ENCODE results near the gene NOL8. TPM values are rescaled to one million over a fixed set of nuclear protein-coding genes. Genes with fewer than 3 reads are reported as not detected.

The NOL8 gene
- total RNA-seq, 1 experiment from 2014 or later = 48.2 TPM

DNA sequence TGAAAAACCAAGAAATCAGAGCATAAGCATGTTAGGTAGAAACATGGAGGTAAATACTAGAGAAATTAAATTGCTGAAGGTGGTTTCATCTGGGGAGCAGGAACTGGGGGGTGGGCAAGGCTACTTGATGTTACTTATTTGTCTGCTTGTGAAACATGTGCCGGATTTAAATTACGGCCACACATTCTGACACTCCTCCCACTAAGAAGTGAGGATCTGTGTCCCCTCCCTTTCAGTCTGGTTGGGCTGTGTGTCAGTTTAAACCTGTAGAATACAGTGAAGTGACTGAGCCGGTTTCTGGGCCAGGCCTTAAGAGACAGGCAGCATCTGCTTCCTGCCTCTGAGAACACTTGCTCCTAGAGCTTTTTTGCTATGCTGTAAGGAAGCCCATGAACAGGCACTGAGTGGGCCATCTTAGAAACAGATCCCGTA is 29.3 kb downstream of the NOL8 start:
- Histone ChIP-seq H3K4me2 (ENCODE audit: low read length) (no peak overlapping the region), H3K27ac (ENCODE audit: low read depth, low read length) (no peak overlapping the region), H3K79me2 (ENCODE audit: insufficient read depth, low read length) (peaks cover 37% of the 10 kb centered on the region), H4K20me1 (ENCODE audit: insufficient read depth) (peaks cover 4% of the 10 kb centered on the region; the same call in 1 of the 2 replicates), H3K9me2 (ENCODE audit: insufficient read depth) (no peaks in the 10 kb centered on the region), H3K4me1 (ENCODE audit: control insufficient read depth in 1 of 2, insufficient read depth in 2 of 2, low read length in 2 of 2) (peaks cover 6 to 22% of the 10 kb centered on the region in 2 experiments; a peak in 3 of 4 replicates), H3K9ac (ENCODE audit: low read length) (no peak overlapping the region), H3K9me3 (ENCODE audit: control insufficient read depth in 1 of 2, insufficient read depth in 1 of 2, low read depth in 1 of 2, low read length in 2 of 2) (no peaks in the 10 kb centered on the region), H3K4me3 (replicated peaks in 1 of 2; ENCODE audit: low read depth in 1 of 2, low read length in 2 of 2) (no peak overlapping the region), H3K27me3 (ENCODE audit: insufficient read depth, low read length) (no peaks in the 10 kb centered on the region), H3K36me3 (ENCODE audit: control insufficient read depth in 1 of 2, insufficient read depth in 2 of 2, low read length in 2 of 2) (peaks cover 31% of the 10 kb centered on the region in 2 experiments), H2AFZ (ENCODE audit: low read depth, low read length, poor library complexity, severe bottlenecking) (no peak overlapping the region)
- RAD21 ChIA-PET (ENCODE audit: low non-redundant PET in 1 of 2, low total read pairs in 2 of 2, uncharacterized antibody in 2 of 2, unreplicated experiment in 2 of 2) = no interaction called here
- TF ChIP-seq POLR2AphosphoS5 (IDR thresholded peaks at IDR 0.05; ENCODE audit: low read depth, low read length) = peak; percentile 22; the same call in 1 of the 2 replicates
- TF ChIP-seq, protein P1, sequence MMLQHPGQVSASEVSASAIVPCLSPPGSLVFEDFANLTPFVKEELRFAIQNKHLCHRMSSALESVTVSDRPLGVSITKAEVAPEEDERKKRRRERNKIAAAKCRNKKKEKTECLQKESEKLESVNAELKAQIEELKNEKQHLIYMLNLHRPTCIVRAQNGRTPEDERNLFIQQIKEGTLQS (IDR thresholded peaks at IDR 0.05) = no peak
- no TSS peak for BruUV-seq (replicated peaks)
- ATAC-seq = no peak
- CTCF ChIA-PET = interaction anchor here (0.7 kb wide), 1 partner anchor 156 kb away, joined by 4 read pairs; no protein-coding TSS in a partner anchor
- intact Hi-C loops (cut with micrococcal nuclease) = no loop called here
- POLR2A ChIA-PET = interaction anchor here (1.2 kb wide), 1 partner anchor 10 kb away, joined by 4 read pairs; no protein-coding TSS in a partner anchor
- no peak for DNase-seq (ENCODE audit: low read depth, low spot score)

DNA sequence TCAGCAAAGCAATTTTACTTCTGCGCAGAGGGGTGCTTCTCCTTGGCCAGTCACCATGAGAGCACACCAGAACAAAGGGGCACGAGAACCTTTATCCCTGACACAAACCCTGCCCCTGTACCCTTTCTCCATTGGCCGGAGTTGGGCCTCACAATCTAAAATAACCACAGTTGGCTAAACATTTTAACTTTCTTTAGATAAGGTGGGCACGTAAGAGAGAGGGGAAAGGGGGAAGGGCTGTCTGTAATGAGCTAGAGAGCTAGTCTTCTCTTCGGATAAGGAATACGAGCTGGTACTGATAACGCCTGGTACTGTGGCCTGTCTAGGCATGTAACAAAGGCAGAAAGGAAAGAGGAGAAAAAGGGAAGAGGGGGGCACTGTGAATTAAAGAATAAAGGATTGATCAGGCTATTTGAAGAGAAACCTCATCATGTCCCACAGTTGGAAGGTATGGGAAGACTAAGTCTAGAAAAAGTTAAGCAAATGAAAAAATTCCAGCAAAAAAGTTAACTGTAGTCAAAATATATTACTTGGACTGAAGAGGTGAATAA is 29.8 kb downstream of the NOL8 start:
- ChIA-PET RAD21 (ENCODE audit: low non-redundant PET in 1 of 2, low total read pairs in 2 of 2, uncharacterized antibody in 2 of 2, unreplicated experiment in 2 of 2) (no interaction called here), POLR2A (interaction anchor here (1.2 kb wide), 1 partner anchor 11 kb away, joined by 4 read pairs; no protein-coding TSS in a partner anchor), CTCF (interaction anchor here (0.7 kb wide), 1 partner anchor 156 kb away, joined by 4 read pairs; no protein-coding TSS in a partner anchor)
- ATAC-seq (no peak), DNase-seq (ENCODE audit: low read depth, low spot score) (no peak)
- H3K4me2 ChIP-seq (ENCODE audit: low read length) = peak overlapping the region; percentile 86; the same call in 1 of the 2 replicates
- peaks cover 6 to 22% of the 10 kb centered on the region in 2 experiments; a peak in 3 of 4 replicates for H3K4me1 ChIP-seq (ENCODE audit: control insufficient read depth in 1 of 2, insufficient read depth in 2 of 2, low read length in 2 of 2)
- peaks cover 42% of the 10 kb centered on the region for H3K79me2 ChIP-seq (ENCODE audit: insufficient read depth, low read length)
- TF ChIP-seq, protein P2, sequence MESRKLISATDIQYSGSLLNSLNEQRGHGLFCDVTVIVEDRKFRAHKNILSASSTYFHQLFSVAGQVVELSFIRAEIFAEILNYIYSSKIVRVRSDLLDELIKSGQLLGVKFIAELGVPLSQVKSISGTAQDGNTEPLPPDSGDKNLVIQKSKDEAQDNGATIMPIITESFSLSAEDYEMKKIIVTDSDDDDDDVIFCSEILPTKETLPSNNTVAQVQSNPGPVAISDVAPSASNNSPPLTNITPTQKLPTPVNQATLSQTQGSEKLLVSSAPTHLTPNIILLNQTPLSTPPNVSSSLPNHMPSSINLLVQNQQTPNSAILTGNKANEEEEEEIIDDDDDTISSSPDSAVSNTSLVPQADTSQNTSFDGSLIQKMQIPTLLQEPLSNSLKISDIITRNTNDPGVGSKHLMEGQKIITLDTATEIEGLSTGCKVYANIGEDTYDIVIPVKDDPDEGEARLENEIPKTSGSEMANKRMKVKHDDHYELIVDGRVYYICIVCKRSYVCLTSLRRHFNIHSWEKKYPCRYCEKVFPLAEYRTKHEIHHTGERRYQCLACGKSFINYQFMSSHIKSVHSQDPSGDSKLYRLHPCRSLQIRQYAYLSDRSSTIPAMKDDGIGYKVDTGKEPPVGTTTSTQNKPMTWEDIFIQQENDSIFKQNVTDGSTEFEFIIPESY (IDR thresholded peaks at IDR 0.05; ENCODE audit: extremely low read depth, insufficient replicate concordance, low read length) = no peak
- TF ChIP-seq EGR1 (IDR thresholded peaks at IDR 0.05; ENCODE audit: low read depth) = no peak
- no peak for TF ChIP-seq SIN3A (IDR thresholded peaks at IDR 0.05; ENCODE audit: low read depth)
- no peak for TF ChIP-seq SP1 (IDR thresholded peaks at IDR 0.05; ENCODE audit: low read depth)
- no peak for TF ChIP-seq YY1 (IDR thresholded peaks at IDR 0.05; ENCODE audit: extremely low read depth, insufficient replicate concordance, low read depth, low read length)
- TF ChIP-seq ZFX (IDR thresholded peaks at IDR 0.05) = no peak
- no peak for TF ChIP-seq POLR2AphosphoS5 (IDR thresholded peaks at IDR 0.05; ENCODE audit: low read depth, low read length)
- TF ChIP-seq JUND (IDR thresholded peaks at IDR 0.05) = no peak
- no peak for TF ChIP-seq RAD21 (IDR thresholded peaks at IDR 0.05; ENCODE audit: low read depth)
- TF ChIP-seq POLR2A (IDR thresholded peaks at IDR 0.05; ENCODE audit: borderline replicate concordance, extremely low read depth, insufficient read depth, insufficient read length) = no peak
- TF ChIP-seq CEBPB (IDR thresholded peaks at IDR 0.05; ENCODE audit: low read depth) = no peak
- TF ChIP-seq, protein P1 (IDR thresholded peaks at IDR 0.05) = no peak
- no peak for TF ChIP-seq ELF1 (IDR thresholded peaks at IDR 0.05; ENCODE audit: borderline replicate concordance, low read depth)
- TF ChIP-seq ZNF274 (IDR thresholded peaks at IDR 0.05; ENCODE audit: low read depth, low read length) = no peak
- TF ChIP-seq TCF7L2 (IDR thresholded peaks at IDR 0.05; ENCODE audit: borderline replicate concordance, extremely low read depth, insufficient read depth, insufficient read length) = no peak
- H3K9ac ChIP-seq (ENCODE audit: low read length) = no peak overlapping the region
- H3K36me3 ChIP-seq (ENCODE audit: control insufficient read depth in 1 of 2, insufficient read depth in 2 of 2, low read length in 2 of 2) = peaks cover 27 to 34% of the 10 kb centered on the region in 2 experiments
- H3K9me2 ChIP-seq (ENCODE audit: insufficient read depth) = no peaks in the 10 kb centered on the region
- H3K9me3 ChIP-seq (ENCODE audit: control insufficient read depth in 1 of 2, insufficient read depth in 1 of 2, low read depth in 1 of 2, low read length in 2 of 2) = no peaks in the 10 kb centered on the region
- no peak overlapping the region for H2AFZ ChIP-seq (ENCODE audit: low read depth, low read length, poor library complexity, severe bottlenecking)
- BruUV-seq (replicated peaks) = no TSS peak
- H3K27ac ChIP-seq (ENCODE audit: low read depth, low read length) = no peak overlapping the region; the same call in 1 of the 2 replicates
- H3K4me3 ChIP-seq (replicated peaks in 1 of 2; ENCODE audit: low read depth in 1 of 2, low read length in 2 of 2) = no peak overlapping the region; a peak in 1 of 4 replicates
- H3K27me3 ChIP-seq (ENCODE audit: insufficient read depth, low read length) = no peaks in the 10 kb centered on the region
- H4K20me1 ChIP-seq (ENCODE audit: insufficient read depth) = peaks cover 5% of the 10 kb centered on the region; the same call in 1 of the 2 replicates
- intact Hi-C loops (cut with micrococcal nuclease) = no loop called here

Data from HCT116 (cell line).